Endothelial cell of umbilical vein (primary cell): ENCODE measurements around the gene SNRPN. TPM values are rescaled to one million over a fixed set of nuclear protein-coding genes. Genes with fewer than 3 reads are reported as not detected.

Experiments used
- BruUV-seq: library from RNA; stranded (reverse); fragments of 400-500 nt; replicated peaks from 2 replicates; lab custom pipeline; 2021; lab: Mats Ljungman, UMichigan
- CTCF ChIA-PET: fragments of 300-600, 350-600 bp; sonication (Branson Sonifier 250); formaldehyde crosslinking; loops from one replicate; lab custom pipeline; 2021; ENCODE audit warnings: antibody characterized with exemption, inconsistent platforms; lab: Charles Lee
- POLR2A ChIA-PET: fragments of 300-600, 350-600 bp; sonication (Branson Sonifier 250); formaldehyde crosslinking; loops from one replicate; lab custom pipeline; 2021; ENCODE audit warnings: antibody characterized with exemption, inconsistent platforms; lab: Charles Lee
- DNase-seq: peaks from one replicate; pipeline ENCODE4 v3.0.0-alpha.2; 2011; ENCODE audit warnings: low read depth, low spot score
- FAIRE-seq: peaks from 2 replicates; lab custom pipeline; 2011; peaks lifted over from hg19 to GRCh38; lab: Jason Lieb, UNC
- H2AFZ ChIP-seq: 2 replicates; pipeline ENCODE4 v1.6.0; 2012; ENCODE audit warnings: low read depth, low read length, control low read depth, inconsistent platforms
- H3K27ac ChIP-seq: 2 replicates; pipeline ENCODE4 v1.5.1; 2011; ENCODE audit warnings: low read depth, mild to moderate bottlenecking, control low read depth, low read length, moderate library complexity; ENCODE audit not compliant: insufficient read depth
- H3K27me3 ChIP-seq, 2 experiments: 2 replicates each; pipeline versions ENCODE4 v1.6.0 to v1.6.1; 2011; ENCODE audit warnings: low read length in 2 of 2, mixed read lengths in 1 of 2; ENCODE audit not compliant: control insufficient read depth in 2 of 2, insufficient read depth in 2 of 2
- H3K36me3 ChIP-seq, 2 experiments: 2 replicates in 1 of 2; 3 replicates in 1 of 2; pipeline ENCODE4 v1.5.1; 2011; ENCODE audit warnings: low read length in 2 of 2, mild to moderate bottlenecking in 1 of 2, moderate library complexity in 1 of 2; ENCODE audit not compliant: control insufficient read depth in 2 of 2, insufficient read depth in 2 of 2; ENCODE audit errors: extremely low read depth in 1 of 2
- H3K4me1 ChIP-seq: 3 replicates; pipeline ENCODE4 v1.5.1; 2011; ENCODE audit warnings: mild to moderate bottlenecking, low read length; ENCODE audit not compliant: control insufficient read depth, insufficient read depth; ENCODE audit errors: extremely low read depth
- H3K4me2 ChIP-seq: 2 replicates; pipeline ENCODE4 v1.6.1; 2011; ENCODE audit warnings: low read length, control low read depth, mixed read lengths; ENCODE audit not compliant: insufficient read depth
- H3K4me3 ChIP-seq, 3 experiments: fragments of 200-600 bp in 1 of 3; sonication (generic), shearing (Covaris generic) in 1 of 3; replicated peaks in 1 of 3; 2 replicates each; pipeline ENCODE4 v1.5.1; 2011 to 2016; ENCODE audit warnings: control low read depth in 3 of 3, low read length in 3 of 3, mild to moderate bottlenecking in 2 of 3, inconsistent platforms in 1 of 3, low read depth in 1 of 3, moderate library complexity in 1 of 3; ENCODE audit not compliant: insufficient read depth in 1 of 3
- H3K79me2 ChIP-seq: 2 replicates; pipeline ENCODE4 v1.6.0; 2012; ENCODE audit warnings: low read length, inconsistent platforms; ENCODE audit not compliant: control insufficient read depth, insufficient read depth
- H3K9ac ChIP-seq: replicated peaks from 2 replicates; pipeline ENCODE3; 2011; ENCODE audit warnings: low read length, control low read depth; ENCODE audit not compliant: insufficient read depth; ENCODE audit errors: extremely low read depth
- H3K9me1 ChIP-seq: replicated peaks from 3 replicates; pipeline ENCODE4 v1.6.0; 2011; ENCODE audit warnings: mild to moderate bottlenecking, low read length; ENCODE audit not compliant: control insufficient read depth, insufficient read depth; ENCODE audit errors: extremely low read depth
- H3K9me3 ChIP-seq: replicated peaks from 2 replicates; pipeline ENCODE4 v1.5.1; 2012; ENCODE audit warnings: low read length, inconsistent platforms; ENCODE audit not compliant: control insufficient read depth, insufficient read depth
- H4K20me1 ChIP-seq: replicated peaks from 2 replicates; pipeline ENCODE3; 2011; ENCODE audit warnings: mild to moderate bottlenecking, low read length; ENCODE audit not compliant: control insufficient read depth, insufficient read depth; ENCODE audit errors: extremely low read depth
- CTCF ChIP-seq, 2 donors: IDR thresholded peaks; 1 replicate in 1 of 2; 2 replicates in 1 of 2; pipeline ENCODE4 v1.5.1; 2011; ENCODE audit warnings: low read length in 2 of 2, mild to moderate bottlenecking in 2 of 2, moderate library complexity in 2 of 2, control low read depth in 1 of 2, inconsistent platforms in 1 of 2, low read depth in 1 of 2; ENCODE audit not compliant: insufficient read depth in 1 of 2; ENCODE audit errors: extremely low read depth in 1 of 2
- EZH2 ChIP-seq: IDR thresholded peaks from 2 replicates; pipeline ENCODE4 v1.6.1; 2012; ENCODE audit warnings: borderline replicate concordance, low read depth, mild to moderate bottlenecking, moderate library complexity, low read length, inconsistent platforms; ENCODE audit not compliant: severe bottlenecking
- FOS ChIP-seq: IDR thresholded peaks from 2 replicates; pipeline ENCODE4 v1.6.1; 2011; ENCODE audit warnings: mild to moderate bottlenecking, low read length, moderate library complexity, borderline replicate concordance; ENCODE audit not compliant: insufficient read depth
- GATA2 ChIP-seq: IDR thresholded peaks from 2 replicates; pipeline ENCODE4 v1.7.0; 2011; ENCODE audit warnings: low read depth, mild to moderate bottlenecking, moderate library complexity, mixed read lengths, low read length; ENCODE audit not compliant: insufficient read length, insufficient read depth
- JUN ChIP-seq: IDR thresholded peaks from 2 replicates; pipeline ENCODE4 v1.6.1; 2011; ENCODE audit warnings: borderline replicate concordance, low read depth; ENCODE audit not compliant: insufficient read length, insufficient read depth
- MYC ChIP-seq: IDR thresholded peaks from one replicate; pipeline ENCODE4 v1.6.1; 2011; ENCODE audit warnings: mild to moderate bottlenecking, low read depth, low read length
- POLR2A ChIP-seq: IDR thresholded peaks from 2 replicates; pipeline ENCODE4 v1.6.1; 2012; ENCODE audit warnings: low read depth, mild to moderate bottlenecking, control low read depth, low read length
- POLR2AphosphoS5 ChIP-seq: IDR thresholded peaks from 2 replicates; pipeline ENCODE4 v1.6.1; 2012; ENCODE audit warnings: low read depth, mild to moderate bottlenecking, control low read depth, low read length, moderate library complexity; ENCODE audit not compliant: insufficient read depth
- dilution Hi-C: fragments of 300-500 bp; cut with MboI; formaldehyde crosslinking; loops from one replicate; pipeline ENCODE4 v1.15.0; 2019; ENCODE audit warnings: low sequenced_read_pairs; ENCODE audit not compliant: extremely low pct_ligation_motif_present
- intact Hi-C: fragments of 100-400 bp; cut with micrococcal nuclease; formaldehyde crosslinking; loops from one replicate; pipeline ENCODE4 v1.10.0; 2022
- polyA plus RNA-seq, 4 experiments: library from polyadenylated mRNA; depleted of rRNA in 3 of 4; stranded (reverse) in 3 of 4; unstranded in 1 of 4; fragments of >200 nt; gene quantifications; 2 replicates each; pipeline versions ENCODE4 v1.2.1 to v1.2.3, GENCODE V29; 2011 to 2012; ENCODE audit warnings: missing spikeins in 1 of 4
- total RNA-seq: library from RNA; stranded (reverse); gene quantifications from 2 replicates; pipeline ENCODE4 v1.2.3, GENCODE V29; 2021
- TF ChIP-seq, protein P1 (sequence below): IDR thresholded peaks from 2 replicates; pipeline ENCODE4 v1.6.1; 2011; ENCODE audit not compliant: insufficient read depth, insufficient read length

SNRPN gene
- total and polyA plus RNA-seq, 2 donors (not counting 3 experiments of a cell fraction or from before 2014, with no cell fraction given) = 103 to 163 TPM

GRCh38 chr15:24916305-24917009 lies 38.3 kb upstream of the SNRPN start:
- H3K36me3 ChIP-seq = no peaks in the 10 kb centered on the region
- intact Hi-C loops = no loop called here
- no peaks in the 10 kb centered on the region for H4K20me1 ChIP-seq
- no peaks in the 10 kb centered on the region for H3K9me1 ChIP-seq
- no peaks in the 10 kb centered on the region for H3K27me3 ChIP-seq
- H3K4me1 ChIP-seq = no peaks in the 10 kb centered on the region
- dilution Hi-C loops = no loop called here
- no peak overlapping the region for H2AFZ ChIP-seq
- BruUV-seq = no TSS peak
- H3K27ac ChIP-seq = no peak overlapping the region
- no peak overlapping the region for H3K4me2 ChIP-seq
- CTCF ChIA-PET = no interaction called here
- FAIRE-seq = no peak
- POLR2A ChIA-PET = no interaction called here
- H3K9ac ChIP-seq = no peak overlapping the region
- DNase-seq = no peak
- no peaks in the 10 kb centered on the region for H3K79me2 ChIP-seq
- no peak overlapping the region for H3K4me3 ChIP-seq
- TF ChIP-seq POLR2A (no peak), JUN (no peak), GATA2 (no peak), FOS (no peak), EZH2 (no peak), CTCF (IDR thresholded peaks at IDR 0.05; ENCODE audit: extremely low read depth in 1 of 2, insufficient read depth in 1 of 2, low read depth in 1 of 2, low read length in 2 of 2) (no peak), POLR2AphosphoS5 (no peak), MYC (no peak)
- TF ChIP-seq, protein P1, sequence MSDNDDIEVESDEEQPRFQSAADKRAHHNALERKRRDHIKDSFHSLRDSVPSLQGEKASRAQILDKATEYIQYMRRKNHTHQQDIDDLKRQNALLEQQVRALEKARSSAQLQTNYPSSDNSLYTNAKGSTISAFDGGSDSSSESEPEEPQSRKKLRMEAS = no peak
- no peaks in the 10 kb centered on the region for H3K9me3 ChIP-seq
